Mammary epithelial cell (primary cell): ENCODE results near the gene NAT8L.
"Not testable (repeated sequence)": the region's sequence is repeated elsewhere in the genome, so short reads cannot be mapped to it uniquely, and the experiment has no call there.

Experiments
- CTCF ChIP-seq, 2 donors: IDR thresholded peaks in 1 of 2; conservative IDR thresholded peaks in 1 of 2; 2 replicates each; pipeline ENCODE4 v1.5.1; 2011 to 2012; ENCODE audit warnings: inconsistent platforms in 2 of 2, low read length in 2 of 2, mild to moderate bottlenecking in 2 of 2, control low read depth in 1 of 2, low read depth in 1 of 2; ENCODE audit not compliant: insufficient read depth in 1 of 2; ENCODE audit errors: extremely low read depth in 1 of 2
- EZH2 ChIP-seq: IDR thresholded peaks from 2 replicates; pipeline ENCODE4 v1.6.1; 2012; ENCODE audit warnings: low read length, inconsistent platforms, borderline replicate concordance

DNA sequence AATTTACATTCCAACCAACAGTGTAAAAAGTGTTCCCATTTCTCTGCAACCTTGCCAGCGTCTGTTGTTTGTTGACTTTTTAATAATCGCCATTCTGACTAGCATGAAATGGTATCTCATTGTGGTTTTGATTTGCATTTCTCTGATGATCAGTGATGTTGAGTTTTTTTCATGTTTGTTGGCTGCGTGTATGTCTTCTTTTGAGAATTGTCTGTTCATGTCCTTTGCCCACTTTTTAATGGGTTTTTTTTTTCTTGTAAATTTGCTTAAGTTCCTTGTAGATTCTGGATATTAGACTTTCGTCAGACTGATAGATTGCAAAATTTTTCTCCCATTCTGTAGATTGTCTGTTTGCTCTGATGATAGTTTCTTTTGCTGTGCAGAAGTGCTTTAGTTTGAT lies 32.0 kb upstream of the NAT8L start:
- TF ChIP-seq CTCF (conservative IDR thresholded peaks at IDR 0.05 in 1 of 2, IDR thresholded peaks at IDR 0.05 in 1 of 2; ENCODE audit: extremely low read depth in 1 of 2, insufficient read depth in 1 of 2, low read depth in 1 of 2, low read length in 2 of 2); EZH2: not testable (repeated sequence)
